ENCODE data around the gene CLDN18. TPM values are rescaled to one million over a fixed set of nuclear protein-coding genes. Genes with fewer than 3 reads are reported as not detected.

The CLDN18 gene
- total and polyA plus RNA-seq, 10 of the 15 experiments (the other 5 are each of a cell fraction or from before 2014, with no cell fraction given), result 0.05 to 0.28 (median 0.18) TPM; not detected in 1

DNA sequence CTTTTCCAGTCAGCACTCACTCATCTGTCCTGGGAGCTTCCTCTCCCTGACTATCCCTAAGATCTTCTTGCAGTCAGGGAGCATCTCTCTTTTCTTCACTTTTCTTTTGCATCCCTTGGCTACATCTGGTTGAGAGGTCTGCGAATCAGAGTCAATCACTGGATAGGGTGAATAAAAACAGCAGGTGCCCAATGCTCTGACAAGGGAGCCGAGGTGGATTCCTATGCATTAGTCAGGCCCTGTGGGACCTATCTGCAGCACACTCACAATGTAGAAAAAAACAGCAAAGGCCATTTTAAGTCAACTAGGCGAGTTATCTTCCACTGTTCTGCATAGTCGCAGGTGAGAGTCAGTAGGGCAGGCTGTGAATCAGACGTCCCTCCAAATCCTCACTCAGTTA is 69.9 kb downstream of the CLDN18 start:
- no peak overlapping the region for H3K9ac ChIP-seq (ENCODE audit: control insufficient read depth, insufficient read depth, low read length)
- H3K4me2 ChIP-seq (ENCODE audit: control insufficient read depth, insufficient read depth), result no peak overlapping the region
- 34% methylated on average over 5 of the region's 5 CpGs for WGBS (ENCODE audit: insufficient coverage, insufficient replicate concordance, low lambda C conversion rate, missing lambda C conversion rate)
- H2AFZ ChIP-seq (ENCODE audit: control insufficient read depth, low read depth, low read length), result no peak overlapping the region
- in situ Hi-C loops (cut with MboI) (no loop called here), intact Hi-C loops (cut with micrococcal nuclease; ENCODE audit: unreplicated experiment) (no loop called here)
- no peaks in the 10 kb centered on the region for H3K36me3 ChIP-seq (ENCODE audit: control insufficient read depth in 2 of 2, insufficient read depth in 2 of 2, low read length in 1 of 2)
- H3K79me2 ChIP-seq (ENCODE audit: control insufficient read depth, insufficient read depth, low read length), result no peaks in the 10 kb centered on the region
- ChIA-PET POLR2A (no interaction called here), CTCF (interaction anchor here (1.5 kb wide), 1 partner anchor 10 kb away, joined by 5 read pairs; no protein-coding TSS in a partner anchor), SMC1A (ENCODE audit: uncharacterized antibody, unreplicated experiment) (interaction anchor here (1.6 kb wide), 1 partner anchor 9 kb away, joined by 3 read pairs; no protein-coding TSS in a partner anchor), RAD21 (ENCODE audit: unreplicated experiment) (no interaction called here)
- peaks cover 0 to 2% of the 10 kb centered on the region in 2 experiments; a peak in 2 of 4 replicates for H3K27me3 ChIP-seq (replicated peaks in 1 of 2; ENCODE audit: control insufficient read depth in 2 of 2, insufficient read depth in 2 of 2, low read length in 1 of 2)
- TF ChIP-seq TAF1 (IDR thresholded peaks at IDR 0.05; ENCODE audit: borderline replicate concordance, low read depth, low read length), result no peak
- TF ChIP-seq, protein P1, sequence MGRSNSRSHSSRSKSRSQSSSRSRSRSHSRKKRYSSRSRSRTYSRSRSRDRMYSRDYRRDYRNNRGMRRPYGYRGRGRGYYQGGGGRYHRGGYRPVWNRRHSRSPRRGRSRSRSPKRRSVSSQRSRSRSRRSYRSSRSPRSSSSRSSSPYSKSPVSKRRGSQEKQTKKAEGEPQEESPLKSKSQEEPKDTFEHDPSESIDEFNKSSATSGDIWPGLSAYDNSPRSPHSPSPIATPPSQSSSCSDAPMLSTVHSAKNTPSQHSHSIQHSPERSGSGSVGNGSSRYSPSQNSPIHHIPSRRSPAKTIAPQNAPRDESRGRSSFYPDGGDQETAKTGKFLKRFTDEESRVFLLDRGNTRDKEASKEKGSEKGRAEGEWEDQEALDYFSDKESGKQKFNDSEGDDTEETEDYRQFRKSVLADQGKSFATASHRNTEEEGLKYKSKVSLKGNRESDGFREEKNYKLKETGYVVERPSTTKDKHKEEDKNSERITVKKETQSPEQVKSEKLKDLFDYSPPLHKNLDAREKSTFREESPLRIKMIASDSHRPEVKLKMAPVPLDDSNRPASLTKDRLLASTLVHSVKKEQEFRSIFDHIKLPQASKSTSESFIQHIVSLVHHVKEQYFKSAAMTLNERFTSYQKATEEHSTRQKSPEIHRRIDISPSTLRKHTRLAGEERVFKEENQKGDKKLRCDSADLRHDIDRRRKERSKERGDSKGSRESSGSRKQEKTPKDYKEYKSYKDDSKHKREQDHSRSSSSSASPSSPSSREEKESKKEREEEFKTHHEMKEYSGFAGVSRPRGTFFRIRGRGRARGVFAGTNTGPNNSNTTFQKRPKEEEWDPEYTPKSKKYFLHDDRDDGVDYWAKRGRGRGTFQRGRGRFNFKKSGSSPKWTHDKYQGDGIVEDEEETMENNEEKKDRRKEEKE (IDR thresholded peaks at IDR 0.05), result no peak
- TF ChIP-seq SPI1 (IDR thresholded peaks at IDR 0.05; ENCODE audit: borderline replicate concordance, insufficient read depth, low read depth, low read length), result no peak
- TF ChIP-seq STAT1 (conservative IDR thresholded peaks at IDR 0.05), result no peak
- no peak for TF ChIP-seq MYB (IDR thresholded peaks at IDR 0.05; ENCODE audit: borderline replicate concordance, low read depth, low read length)
- no peak for TF ChIP-seq JUND (IDR thresholded peaks at IDR 0.05; ENCODE audit: low read depth, low read length)
- TF ChIP-seq CBX3 (IDR thresholded peaks at IDR 0.05; ENCODE audit: borderline replicate concordance, low read depth), result no peak
- no peak for TF ChIP-seq KDM1A (IDR thresholded peaks at IDR 0.05; ENCODE audit: borderline replicate concordance)
- no peak overlapping the region for H3K4me3 ChIP-seq
- no TSS peak for BruUV-seq (replicated peaks)
- peaks cover 8% of the 10 kb centered on the region for H3K4me1 ChIP-seq (ENCODE audit: control insufficient read depth, insufficient read depth, low read length)
- no peak for DNase-seq (ENCODE audit: low read depth, low spot score)
- H3K27ac ChIP-seq (ENCODE audit: control insufficient read depth, insufficient read depth), result no peak overlapping the region
- ATAC-seq, result no peak
- no peak for FAIRE-seq
- no peaks in the 10 kb centered on the region for H3K9me3 ChIP-seq (replicated peaks; ENCODE audit: control insufficient read depth, insufficient read depth, low read length)
- H4K20me1 ChIP-seq (ENCODE audit: control insufficient read depth, insufficient read depth), result no peaks in the 10 kb centered on the region

All from GM12878 (cell line).